Activated naive CD4-positive, alpha-beta T cell (primary cell): Measurements from ENCODE around the gene ATP8A2.

ENCODE experiments used
- DNase-seq, 4 experiments: peaks; one replicate each; lab custom pipeline; 2025; lab: John Stamatoyannopoulos, UW

Gene ATP8A2

GRCh38 chr13:25857830-25858229 lies 486.1 kb downstream of the ATP8A2 start:
- DNase-seq = no peak

DNA sequence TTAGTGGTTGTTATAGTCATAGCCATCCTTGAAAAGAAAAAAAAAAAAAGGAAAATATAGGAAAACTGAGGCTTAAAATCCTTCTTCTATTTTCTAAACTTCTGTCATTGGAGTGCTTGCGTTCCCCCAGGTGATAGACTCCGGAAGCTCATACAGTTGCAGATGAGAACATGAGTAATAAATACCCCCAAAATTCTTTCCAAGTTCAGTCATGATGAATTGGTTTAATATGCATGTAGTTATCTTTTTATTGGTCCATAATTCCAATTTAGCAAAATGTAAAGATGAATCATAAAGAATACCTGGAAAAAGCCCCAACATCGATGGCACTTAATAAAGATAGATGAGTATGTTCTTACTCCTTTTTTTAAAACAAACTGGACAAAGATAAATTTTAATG lies 487.8 kb downstream of the ATP8A2 start:
- no peak for DNase-seq

DNA sequence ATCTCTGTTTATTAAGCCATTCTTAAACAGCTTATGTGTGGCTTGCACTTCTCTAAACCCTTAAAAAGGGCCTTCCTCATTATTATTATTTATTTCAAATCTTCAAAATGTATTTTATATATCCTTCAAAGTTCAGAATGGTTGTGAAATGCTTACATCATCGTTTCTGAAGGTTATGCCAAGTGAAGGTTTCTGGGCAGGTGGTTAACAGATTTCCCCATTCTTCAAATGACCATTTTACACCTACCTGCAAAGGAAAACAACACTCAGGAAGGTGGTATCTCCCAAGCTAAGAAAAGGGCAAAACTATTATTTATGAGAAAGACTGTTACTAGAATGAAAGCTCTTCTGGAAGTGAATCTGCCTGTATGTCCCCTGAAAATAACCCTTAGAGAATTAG lies 488.5 kb downstream of the ATP8A2 start:
- no peak for DNase-seq

DNA sequence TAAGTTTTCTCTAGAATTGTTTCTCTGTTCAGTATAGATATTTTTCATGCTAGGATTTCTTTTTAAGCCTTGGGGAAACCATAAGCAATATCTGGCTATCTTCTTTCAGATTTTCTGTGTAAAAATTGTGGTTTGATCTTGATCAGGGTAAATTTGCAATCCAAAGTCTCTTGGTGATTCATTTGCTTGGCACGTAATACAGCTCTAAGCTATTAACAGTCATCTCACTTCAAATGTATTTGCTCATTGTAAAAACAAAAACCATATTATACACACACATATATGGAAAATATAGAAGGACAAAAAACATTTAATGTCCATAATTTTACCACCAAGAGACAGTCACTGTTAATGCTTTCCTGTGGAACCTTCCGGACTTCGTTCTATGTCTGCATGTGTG lies 489.1 kb downstream of the ATP8A2 start:
- DNase-seq = no peak

DNA sequence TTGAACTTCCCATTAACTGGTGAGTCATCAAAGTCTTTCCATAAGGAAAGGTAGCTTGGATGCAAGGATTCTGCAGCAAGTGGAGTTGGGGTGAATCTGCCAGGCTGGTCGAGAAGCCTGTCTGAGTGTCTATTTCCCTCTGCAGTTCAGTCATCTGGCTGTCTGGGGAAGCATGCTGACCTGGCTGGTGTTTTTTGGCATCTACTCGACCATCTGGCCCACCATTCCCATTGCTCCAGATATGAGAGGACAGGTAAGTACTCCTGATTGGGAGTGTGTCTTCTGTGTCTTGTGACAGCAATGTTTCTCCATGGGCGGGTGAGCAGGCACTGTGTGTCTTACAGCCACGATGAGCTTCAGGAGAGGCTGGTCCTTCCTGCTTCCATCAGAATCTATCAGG lies 490.4 kb downstream of the ATP8A2 start:
- DNase-seq = no peak

- DNase-seq = no peak
Measured at GRCh38 chr13:25864116-25864515, 492.3 kb downstream of the ATP8A2 start.

GRCh38 chr13:25864936-25865335 lies 493.2 kb downstream of the ATP8A2 start:
- no peak for DNase-seq

DNA sequence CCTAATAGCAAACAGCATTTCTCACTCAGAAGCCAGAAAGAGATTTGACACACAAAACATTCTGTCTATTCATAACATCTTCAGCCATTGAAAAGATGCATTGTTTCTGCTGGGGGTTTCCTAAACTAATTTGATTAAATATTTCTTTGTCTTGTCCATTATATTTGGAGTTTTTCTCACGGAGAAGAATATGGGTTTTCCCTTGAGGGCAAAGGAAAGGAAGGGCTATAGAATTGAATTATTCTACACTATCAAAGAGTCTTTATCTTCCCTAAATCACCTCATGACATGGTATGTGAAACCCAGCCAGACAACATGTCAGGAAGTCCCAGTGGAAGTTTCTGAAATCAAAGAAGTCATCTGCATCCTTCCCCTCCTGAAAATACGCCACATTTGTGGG lies 493.6 kb downstream of the ATP8A2 start:
- no peak for DNase-seq

GRCh38 chr13:25867038-25867437 lies 495.3 kb downstream of the ATP8A2 start:
- no peak for DNase-seq

- DNase-seq = no peak
Measured at GRCh38 chr13:25868490-25868889, 496.7 kb downstream of the ATP8A2 start.

GRCh38 chr13:25869941-25870340 lies 498.2 kb downstream of the ATP8A2 start:
- no peak for DNase-seq

DNA sequence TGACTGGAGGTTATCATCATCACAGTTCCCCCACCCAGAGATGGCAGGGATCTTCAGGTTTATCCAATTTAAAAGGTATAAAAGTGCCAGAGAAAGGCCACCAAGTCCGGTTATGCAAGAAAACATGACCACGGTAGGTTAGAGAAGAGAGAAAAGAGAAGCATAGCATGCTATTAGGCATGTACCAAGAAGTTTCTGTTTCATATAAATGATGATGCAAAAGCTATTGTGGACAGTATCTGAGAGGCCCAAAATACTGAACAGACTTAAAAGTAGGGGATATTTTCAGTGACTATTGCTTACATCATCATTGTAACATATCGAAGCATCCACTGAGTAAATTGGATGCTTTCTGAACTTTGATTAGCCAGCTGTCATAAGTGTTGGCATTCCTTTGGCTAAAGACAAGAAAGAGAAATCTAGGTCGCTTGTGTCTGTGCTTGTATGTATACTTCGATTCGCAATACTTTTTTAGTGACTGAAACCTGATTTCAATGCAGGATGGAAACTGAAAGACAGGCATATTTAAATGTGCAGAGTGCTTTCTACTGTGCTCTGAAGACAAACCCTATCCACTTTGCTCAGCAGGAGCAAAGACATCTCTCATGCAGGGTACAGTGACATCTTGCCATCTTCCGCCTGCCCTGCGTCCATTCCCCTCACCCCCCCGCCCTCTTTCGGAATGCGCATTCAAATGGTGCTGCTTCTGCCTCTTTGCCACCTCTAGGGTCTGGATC lies 499.8 kb downstream of the ATP8A2 start:
- DNase-seq = no peak

DNA sequence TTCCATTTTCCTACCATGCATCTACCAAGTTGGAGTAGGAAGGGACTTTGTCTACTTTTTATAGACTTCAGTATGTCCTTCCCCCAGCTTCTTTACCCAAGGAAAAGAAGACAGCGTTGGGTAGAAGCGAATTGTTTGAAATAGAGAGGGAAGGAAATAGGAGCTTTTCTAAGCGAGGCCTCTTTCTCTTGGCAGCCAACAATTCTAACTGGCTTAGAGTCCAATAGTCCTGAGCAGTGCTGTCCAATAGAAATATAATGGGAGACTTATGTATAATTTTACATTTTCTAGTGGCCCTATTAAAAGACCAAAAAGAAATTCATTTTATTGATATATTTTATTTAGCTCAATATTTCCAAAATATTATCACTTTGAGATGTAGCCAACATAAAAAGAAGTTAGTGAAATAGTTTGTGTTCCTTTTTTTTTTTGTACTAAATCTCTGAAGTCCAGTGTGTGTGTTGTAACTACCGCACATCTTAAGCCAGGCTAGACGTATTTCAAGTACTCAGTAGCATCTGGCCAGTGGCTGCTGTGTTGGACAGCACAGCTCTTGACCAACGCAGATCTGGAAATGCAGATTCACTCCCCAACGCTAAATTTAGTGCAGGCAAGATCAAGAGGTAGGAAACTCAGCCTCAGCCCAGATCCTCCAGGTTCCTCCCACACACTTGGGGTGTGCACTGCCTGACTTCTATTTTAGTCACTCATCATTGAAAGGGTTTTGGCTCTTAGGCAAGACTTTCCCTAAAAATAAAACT lies 500.9 kb downstream of the ATP8A2 start:
- DNase-seq = no peak

- no peak for DNase-seq
Measured at GRCh38 chr13:25873242-25873612, 501.5 kb downstream of the ATP8A2 start.

DNA sequence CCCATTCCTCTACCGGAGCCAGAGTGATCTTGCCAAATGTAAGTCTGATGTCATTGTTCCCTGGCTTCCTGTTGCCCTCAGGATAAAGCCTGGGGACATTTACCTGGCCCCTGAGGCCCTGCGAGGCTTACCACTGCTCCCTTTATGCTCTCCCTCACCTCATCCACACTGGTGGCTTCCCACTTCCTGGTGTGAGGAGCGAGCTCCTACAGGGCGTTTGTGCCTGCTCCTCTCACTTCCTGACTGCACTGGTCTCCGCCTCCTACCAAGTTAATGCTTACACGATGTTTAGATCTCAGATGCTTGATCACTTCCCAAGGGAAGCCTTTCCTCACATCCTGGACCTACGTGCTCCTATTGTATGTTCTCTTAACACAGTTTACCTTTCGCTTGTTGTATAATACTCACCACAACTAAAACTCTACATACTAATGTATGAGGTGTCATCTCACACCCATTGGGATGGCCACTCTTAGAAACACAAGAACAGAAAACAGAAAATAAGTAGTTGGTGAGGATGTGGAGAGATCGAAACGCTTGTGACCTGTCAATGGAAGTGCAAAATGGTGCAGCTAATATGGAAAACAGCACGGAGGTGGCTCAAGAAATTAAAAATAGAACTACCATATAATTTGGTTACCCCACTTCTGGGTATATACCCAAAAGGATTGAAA lies 502.4 kb downstream of the ATP8A2 start:
- no peak for DNase-seq

DNA sequence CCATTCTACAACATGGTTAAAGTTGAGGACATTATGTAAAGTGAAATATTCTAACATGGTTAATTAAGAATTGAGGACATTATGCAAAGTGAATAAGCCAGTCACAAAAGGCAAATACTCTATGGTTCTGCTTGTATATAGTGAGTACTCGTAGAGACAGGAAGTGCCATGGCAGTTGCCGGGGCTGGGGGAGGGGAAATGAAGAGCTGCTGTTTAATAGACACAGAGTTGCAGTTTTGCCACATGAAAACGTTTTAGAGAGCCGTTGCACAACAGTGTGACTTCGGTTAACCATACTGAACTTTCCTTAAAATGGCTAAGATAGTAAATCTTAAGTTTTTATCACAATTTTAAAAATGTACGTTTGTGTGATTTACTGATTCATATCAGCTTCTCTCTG lies 503.1 kb downstream of the ATP8A2 start:
- peak in 2 of 4 experiments; percentile 56 to 60 for DNase-seq

- DNase-seq = no peak
Measured at GRCh38 chr13:25876247-25876646, 504.5 kb downstream of the ATP8A2 start.

GRCh38 chr13:25879466-25879865 lies 507.7 kb downstream of the ATP8A2 start:
- DNase-seq = no peak

GRCh38 chr13:25881136-25881926 lies 509.6 kb downstream of the ATP8A2 start:
- no peak for DNase-seq

DNA sequence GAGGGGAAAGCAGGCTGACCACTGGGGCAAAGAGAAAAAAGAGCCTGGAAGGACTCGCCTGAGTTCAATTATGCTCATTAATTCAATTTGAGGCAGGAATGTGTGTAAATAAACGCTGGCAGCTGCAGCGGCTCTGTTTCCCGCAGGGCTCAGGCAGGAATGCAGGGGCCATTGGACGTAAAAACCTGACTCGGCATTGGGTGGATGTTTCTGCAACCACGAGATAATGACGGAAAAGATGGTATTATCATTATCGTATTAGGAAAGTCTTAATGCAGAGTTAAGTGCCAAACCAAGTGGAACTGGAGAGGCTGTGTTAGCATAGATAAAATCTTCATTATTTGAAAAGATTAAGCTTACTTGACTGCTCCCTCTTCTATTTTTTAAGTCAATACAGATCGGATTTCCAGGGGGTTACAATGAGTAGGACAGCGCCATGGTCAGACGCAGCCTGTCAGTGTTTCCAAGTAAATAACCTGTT lies 510.2 kb downstream of the ATP8A2 start:
- no peak for DNase-seq

GRCh38 chr13:25882466-25883357 lies 510.9 kb downstream of the ATP8A2 start:
- DNase-seq = peak in 1 of 4 experiments; percentile 6
